Retinal pigment epithelial cell (primary cell): ENCODE results near the gene MAT2A.

Experiments
- DNase-seq: peaks from one replicate; pipeline ENCODE4 v3.0.0-alpha.2; 2010; ENCODE audit warnings: low read depth
- H3K4me3 ChIP-seq: 2 replicates; pipeline ENCODE4 v1.5.1; 2011; ENCODE audit warnings: mild to moderate bottlenecking, low read length, control low read depth, moderate library complexity
- CTCF ChIP-seq: conservative IDR thresholded peaks from 2 replicates; pipeline ENCODE4 v1.5.1; 2011; ENCODE audit warnings: low read depth, low read length, control low read depth, inconsistent platforms

Gene MAT2A

GRCh38 chr2:85525029-85525428, 13.9 kb upstream of the MAT2A start:
- DNase-seq = no peak
- no peak overlapping the region for H3K4me3 ChIP-seq
- TF ChIP-seq CTCF = no peak

GRCh38 chr2:85525567-85525966, 13.4 kb upstream of the MAT2A start:
- DNase-seq = no peak

GRCh38 chr2:85527787-85528186, 11.2 kb upstream of the MAT2A start:
- H3K4me3 ChIP-seq = no peak overlapping the region
- DNase-seq = no peak
- TF ChIP-seq CTCF = no peak

More at GRCh38 chr2:85525567-85525966, 13.4 kb upstream of the MAT2A start:
- no peak for TF ChIP-seq CTCF
- no peak overlapping the region for H3K4me3 ChIP-seq

GRCh38 chr2:85528355-85528754, 10.6 kb upstream of the MAT2A start:
- no peak for TF ChIP-seq CTCF
- no peak for DNase-seq
- no peak overlapping the region for H3K4me3 ChIP-seq

GRCh38 chr2:85529809-85530208, 9.2 kb upstream of the MAT2A start:
- no peak for TF ChIP-seq CTCF
- DNase-seq = no peak
- H3K4me3 ChIP-seq = no peak overlapping the region

GRCh38 chr2:85531589-85531988, 7.4 kb upstream of the MAT2A start:
- TF ChIP-seq CTCF = no peak
- DNase-seq = no peak
- H3K4me3 ChIP-seq = no peak overlapping the region

GRCh38 chr2:85534099-85534498, 4.9 kb upstream of the MAT2A start:
- no peak overlapping the region for H3K4me3 ChIP-seq
- no peak for TF ChIP-seq CTCF
- DNase-seq = no peak
